Measurements from ENCODE around the gene IRAK1BP1. TPM values are rescaled to one million over a fixed set of nuclear protein-coding genes. Genes with fewer than 3 reads are reported as not detected.

IRAK1BP1 gene, protein sequence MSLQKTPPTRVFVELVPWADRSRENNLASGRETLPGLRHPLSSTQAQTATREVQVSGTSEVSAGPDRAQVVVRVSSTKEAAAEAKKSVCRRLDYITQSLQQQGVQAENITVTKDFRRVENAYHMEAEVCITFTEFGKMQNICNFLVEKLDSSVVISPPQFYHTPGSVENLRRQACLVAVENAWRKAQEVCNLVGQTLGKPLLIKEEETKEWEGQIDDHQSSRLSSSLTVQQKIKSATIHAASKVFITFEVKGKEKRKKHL
- 2.5 and 3.7 TPM in 2 replicates for total RNA-seq

DNA sequence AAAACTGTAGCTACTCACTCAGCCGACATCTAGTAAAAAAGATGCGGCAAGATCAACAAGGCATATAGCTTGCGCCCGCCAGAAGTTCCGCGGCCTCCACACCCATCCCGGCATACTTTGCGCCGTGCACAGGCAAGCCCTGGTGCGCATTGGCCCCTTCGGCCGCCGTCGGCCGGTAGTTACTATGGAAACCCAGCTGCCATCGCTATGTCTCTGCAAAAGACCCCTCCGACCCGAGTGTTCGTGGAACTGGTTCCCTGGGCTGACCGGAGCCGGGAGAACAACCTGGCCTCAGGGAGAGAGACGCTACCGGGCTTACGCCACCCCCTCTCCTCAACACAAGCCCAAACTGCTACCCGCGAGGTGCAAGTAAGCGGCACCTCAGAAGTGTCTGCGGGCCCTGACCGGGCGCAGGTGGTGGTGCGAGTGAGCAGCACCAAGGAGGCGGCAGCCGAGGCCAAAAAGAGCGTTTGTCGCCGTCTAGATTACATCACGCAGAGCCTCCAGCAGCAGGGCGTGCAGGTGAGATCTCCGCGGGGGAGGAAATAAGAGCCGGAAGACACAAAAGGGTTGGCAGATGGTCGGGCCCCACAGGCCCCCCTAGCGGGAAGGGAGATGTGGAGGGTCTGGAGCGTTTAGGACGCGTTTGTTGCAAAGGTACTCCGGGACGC lies at the start of gene IRAK1BP1:
Gene IRAK1BP1, plus strand, starts transcription at position 182 of the 671 bp plus-strand sequence. Its CDS starts 26 bp downstream, at position 208.

Other genes with a start within 250 kb of the IRAK1BP1 start
- gene PHIP, start 210.7 kb downstream of the IRAK1BP1 start, total RNA-seq: 14.9 and 15.4 TPM in 2 replicates